Endodermal cell (in vitro differentiated cells): ENCODE measurements around the gene ZNF839. TPM values are rescaled to one million over a fixed set of nuclear protein-coding genes. Genes with fewer than 3 reads are reported as not detected.

Source experiments
- DNase-seq: peaks from one replicate; pipeline ENCODE4 v3.0.0-alpha.2; 2017
- H3K27ac ChIP-seq: 2 replicates; pipeline ENCODE4 v1.5.1; 2013; ENCODE audit warnings: mild to moderate bottlenecking, low read depth, low read length, moderate library complexity
- H3K27me3 ChIP-seq: 2 replicates; pipeline ENCODE4 v1.6.1; 2013; ENCODE audit warnings: mild to moderate bottlenecking, low read length, moderate library complexity; ENCODE audit not compliant: insufficient read depth, control insufficient read depth, poor library complexity, severe bottlenecking
- H3K36me3 ChIP-seq: 2 replicates; pipeline ENCODE4 v1.7.0; 2013; ENCODE audit warnings: mild to moderate bottlenecking, low read length, moderate library complexity; ENCODE audit not compliant: control insufficient read depth, insufficient read depth
- H3K4me1 ChIP-seq: one replicate; pipeline ENCODE4 v1.7.0; 2013; ENCODE audit warnings: low read length; ENCODE audit not compliant: control insufficient read depth, insufficient read depth
- H3K4me3 ChIP-seq: 2 replicates; pipeline ENCODE4 v1.5.1; 2013; ENCODE audit warnings: mild to moderate bottlenecking, low read length, moderate library complexity
- H3K9ac ChIP-seq: 2 replicates; pipeline ENCODE4 v1.6.1; 2013; ENCODE audit warnings: mild to moderate bottlenecking, low read length, moderate library complexity; ENCODE audit not compliant: poor library complexity, severe bottlenecking; ENCODE audit errors: extremely low read depth
- H3K9me3 ChIP-seq: 2 replicates; pipeline ENCODE4 v1.6.1; 2013; ENCODE audit warnings: mild to moderate bottlenecking, low read length, moderate library complexity; ENCODE audit not compliant: control insufficient read depth
- H3K27ac Mint-ChIP-seq: 2 replicates; pipeline ENCODE4 v1.8.0; 2020; ENCODE audit warnings: mixed read lengths
- H3K27me3 Mint-ChIP-seq: 2 replicates; pipeline ENCODE4 v1.8.0; 2021; ENCODE audit warnings: mild to moderate bottlenecking, mixed read lengths; ENCODE audit not compliant: insufficient read depth
- H3K36me3 Mint-ChIP-seq: 2 replicates; pipeline ENCODE4 v1.8.0; 2020; ENCODE audit warnings: low read depth, mixed read lengths
- H3K4me1 Mint-ChIP-seq: 2 replicates; pipeline ENCODE4 v1.8.0; 2020; ENCODE audit warnings: mixed read lengths
- H3K4me3 Mint-ChIP-seq: 2 replicates; pipeline ENCODE4 v1.8.0; 2020; ENCODE audit warnings: mild to moderate bottlenecking, moderate library complexity, mixed read lengths
- H3K9me3 Mint-ChIP-seq: 2 replicates; pipeline ENCODE4 v1.8.0; 2020; ENCODE audit warnings: mild to moderate bottlenecking, mixed read lengths
- CTCF ChIP-seq: fragments of 200-600 bp; sonication (generic); conservative IDR thresholded peaks from 2 replicates; pipeline ENCODE4 v1.5.0; 2021; ENCODE audit warnings: antibody characterized with exemption, mild to moderate bottlenecking
- WGBS, 2 experiments: methylation state at CpG; one replicate each; pipeline versions ENCODE4 v1.1.5 to v1.1.7; 2013; ENCODE audit warnings: missing lambda C conversion rate in 2 of 2, mixed read lengths in 1 of 2; ENCODE audit not compliant: insufficient coverage in 1 of 2, insufficient read length in 1 of 2; 5-methylcytosine and 5-hydroxymethylcytosine counted together
- total RNA-seq, 2 donors: library from RNA; stranded (reverse); fragmentation: NEBNext Ultra II Directional in 1 of 2; extraction: Animal tissue kit (Norgen Biotek cat#: 25700) in 1 of 2; gene quantifications; 2 replicates in 1 of 2; 3 replicates in 1 of 2; pipeline ENCODE4 v1.2.1, GENCODE V29; 2021

ZNF839 gene
- total RNA-seq, 2 donors from 2014 or later = 16.5 to 19.1 TPM

DNA sequence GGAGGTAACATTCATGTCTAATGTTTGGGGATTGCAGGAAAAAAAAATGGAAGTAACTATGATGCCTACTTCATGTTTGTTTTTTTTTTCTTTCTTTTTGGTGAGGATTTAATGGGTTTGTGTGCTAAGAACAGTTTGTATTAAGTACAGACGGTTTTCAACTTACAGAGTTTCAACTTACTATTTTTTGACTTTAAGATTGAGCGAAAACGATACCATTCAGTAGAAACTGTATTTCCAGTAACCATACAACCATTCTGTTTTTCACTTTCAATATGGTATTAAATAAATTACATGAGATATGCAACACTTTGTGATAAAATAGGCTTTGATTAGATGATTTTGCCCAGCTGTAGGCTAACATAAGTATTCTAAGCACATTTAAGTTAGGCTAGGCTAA, 53.6 kb downstream of the ZNF839 start:
- Mint-ChIP-seq H3K27me3 (no peaks in the 10 kb centered on the region), H3K4me1 (peaks cover 10% of the 10 kb centered on the region), H3K36me3 (peaks cover 11% of the 10 kb centered on the region), H3K27ac (no peak overlapping the region), H3K9me3 (no peaks in the 10 kb centered on the region), H3K4me3 (no peak overlapping the region)
- Histone ChIP-seq H3K4me1 (no peaks in the 10 kb centered on the region), H3K4me3 (no peak overlapping the region), H3K9me3 (no peaks in the 10 kb centered on the region), H3K27me3 (no peaks in the 10 kb centered on the region), H3K27ac (no peak overlapping the region), H3K36me3 (peaks cover 20% of the 10 kb centered on the region), H3K9ac (no peak overlapping the region)
- WGBS, 2 experiments = 97% methylated on average over 3 of the region's 3 CpGs; no CpG with 5 or more reads in 1 of the 2 experiments
- DNase-seq = no peak
- TF ChIP-seq CTCF = no peak

- H3K27ac ChIP-seq = no peak overlapping the region
- peaks cover 26% of the 10 kb centered on the region for H3K36me3 ChIP-seq
Observed at GRCh38 chr14:102374264-102374663, 54.7 kb downstream of the ZNF839 start.

GRCh38 chr14:102375119-102375518, 55.6 kb downstream of the ZNF839 start:
- Mint-ChIP-seq H3K9me3 (no peaks in the 10 kb centered on the region), H3K36me3 (peaks cover 20% of the 10 kb centered on the region), H3K27me3 (no peaks in the 10 kb centered on the region), H3K4me3 (no peak overlapping the region), H3K27ac (no peak overlapping the region), H3K4me1 (peaks cover 9% of the 10 kb centered on the region)
- Histone ChIP-seq H3K27ac (no peak overlapping the region), H3K27me3 (no peaks in the 10 kb centered on the region), H3K4me3 (no peak overlapping the region), H3K9ac (no peak overlapping the region), H3K9me3 (no peaks in the 10 kb centered on the region), H3K36me3 (peaks cover 26% of the 10 kb centered on the region), H3K4me1 (no peaks in the 10 kb centered on the region)
- WGBS, 2 experiments = 97 to 100% methylated on average over 3 to 5 of the region's 5 CpGs
- TF ChIP-seq CTCF = no peak
- DNase-seq = no peak

More at GRCh38 chr14:102374264-102374663, 54.7 kb downstream of the ZNF839 start:
- no peaks in the 10 kb centered on the region for H3K9me3 ChIP-seq
- TF ChIP-seq CTCF = no peak
- H3K4me1 ChIP-seq = no peaks in the 10 kb centered on the region
- Mint-ChIP-seq H3K4me1 (peaks cover 10% of the 10 kb centered on the region), H3K9me3 (no peaks in the 10 kb centered on the region), H3K27me3 (no peaks in the 10 kb centered on the region), H3K4me3 (no peak overlapping the region), H3K36me3 (peaks cover 18% of the 10 kb centered on the region), H3K27ac (no peak overlapping the region)
- H3K4me3 ChIP-seq = no peak overlapping the region
- no peaks in the 10 kb centered on the region for H3K27me3 ChIP-seq
- 88 to 92% methylated on average over 1 to 2 of the region's 2 CpGs for WGBS, 2 experiments
- H3K9ac ChIP-seq = no peak overlapping the region
- DNase-seq = no peak
